NCI-H2081 treated with DMSO at 0.1 percent for 48 hours (cell line): Measurements from ENCODE around the gene ESPNL.

Experiments used
- DNase-seq: peaks from one replicate; lab custom pipeline; 2025; lab: John Stamatoyannopoulos, UW

Gene ESPNL

GRCh38 chr2:238128061-238128440 lies 27.9 kb downstream of the ESPNL start:
- no peak for DNase-seq

GRCh38 chr2:238128534-238129001 lies 28.4 kb downstream of the ESPNL start:
- DNase-seq: no peak

- DNase-seq: no peak
Observed at GRCh38 chr2:238129166-238130010, 29.2 kb downstream of the ESPNL start.

- DNase-seq: no peak
Observed at GRCh38 chr2:238130111-238130695, 30.1 kb downstream of the ESPNL start.

- DNase-seq: no peak
Observed at GRCh38 chr2:238130696-238131628, 30.8 kb downstream of the ESPNL start.

GRCh38 chr2:238131761-238132462 lies 31.8 kb downstream of the ESPNL start:
- no peak for DNase-seq

- no peak for DNase-seq
Observed at GRCh38 chr2:238132463-238133450, 32.6 kb downstream of the ESPNL start.

GRCh38 chr2:238133499-238134392 lies 33.6 kb downstream of the ESPNL start:
- no peak for DNase-seq

- DNase-seq: no peak
Observed at GRCh38 chr2:238134393-238134785, 34.2 kb downstream of the ESPNL start.

- no peak for DNase-seq
Observed at GRCh38 chr2:238135601-238136150, 35.5 kb downstream of the ESPNL start.

- no peak for DNase-seq
Observed at GRCh38 chr2:238136820-238137537, 36.8 kb downstream of the ESPNL start.

- DNase-seq: no peak
Observed at GRCh38 chr2:238137885-238138284, 37.7 kb downstream of the ESPNL start.

GRCh38 chr2:238138331-238139195 lies 38.4 kb downstream of the ESPNL start, which contains the start of gene KLHL30:
Gene KLHL30, plus strand, starts transcription at chr2:238138668. Its CDS starts 2,087 bp downstream, at chr2:238140755.
- DNase-seq: no peak

GRCh38 chr2:238139196-238140039 lies 39.3 kb downstream of the ESPNL start:
- DNase-seq: no peak

GRCh38 chr2:238140040-238140439 lies 39.9 kb downstream of the ESPNL start:
- no peak for DNase-seq
